ENCODE results near the gene SIRPA.

The SIRPA gene

DNA sequence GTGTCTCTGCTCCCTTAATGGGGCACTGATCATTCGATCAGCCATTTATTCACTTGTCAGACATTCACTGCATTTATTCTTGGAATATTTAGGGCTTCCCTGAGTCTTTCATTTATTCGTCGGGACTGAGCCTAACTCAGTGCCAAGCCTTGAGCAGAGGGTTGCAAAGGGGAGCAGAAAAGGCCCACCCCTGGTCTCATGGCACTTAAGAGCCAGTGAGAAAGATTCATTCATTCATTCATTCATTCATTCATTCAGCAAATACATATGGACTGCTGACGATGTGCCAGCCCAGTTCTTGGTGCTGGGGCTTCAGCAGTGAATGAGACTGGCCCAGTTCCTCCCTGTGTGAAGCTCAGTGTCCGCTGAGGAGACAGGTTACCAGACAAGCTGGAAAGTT lies 36.6 kb downstream of the SIRPA start:
- no peak for DNase-seq (ENCODE audit: low spot score)
- FAIRE-seq, result no peak

DNA sequence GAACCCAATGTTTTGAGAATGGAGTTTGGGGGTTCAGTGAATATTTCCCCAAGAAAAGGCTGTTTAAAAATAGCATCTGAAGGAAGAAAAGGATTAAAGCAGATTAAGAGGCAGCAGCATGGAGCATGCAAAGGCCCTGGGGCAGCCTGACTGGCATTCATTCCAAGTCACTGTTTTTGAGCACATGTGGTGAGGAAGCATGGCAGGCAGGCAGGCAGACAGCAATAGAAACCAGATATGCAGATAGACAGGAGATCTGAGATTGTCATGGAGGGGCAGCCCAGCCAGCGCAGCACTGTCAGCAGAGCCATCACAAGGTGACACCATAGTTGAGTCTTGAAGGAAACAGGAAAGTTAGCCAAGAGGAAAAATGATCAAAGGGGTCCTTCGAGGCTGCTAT lies 37.8 kb downstream of the SIRPA start:
- DNase-seq (ENCODE audit: low spot score), result no peak
- no peak for FAIRE-seq

DNA sequence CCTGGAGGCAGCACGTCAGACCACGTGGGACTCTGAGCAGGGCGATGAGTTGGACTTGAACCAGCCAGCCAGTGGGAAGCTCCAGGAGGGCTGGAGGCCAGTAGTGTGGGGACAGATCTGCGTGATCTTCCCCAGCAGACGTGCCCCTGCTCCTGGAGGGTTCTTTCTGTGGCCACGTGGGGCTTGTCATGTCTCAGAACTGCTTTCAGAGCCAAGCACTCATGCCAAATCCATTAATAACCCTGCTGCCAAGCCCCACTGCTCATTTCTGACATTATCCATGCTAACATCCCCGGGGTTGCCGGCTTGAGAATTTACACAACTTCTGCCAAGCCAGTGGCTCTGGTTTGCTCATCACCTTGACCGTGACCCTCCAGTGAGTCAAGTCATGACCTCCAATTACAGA lies 38.3 kb downstream of the SIRPA start:
- FAIRE-seq (peak; percentile 92), DNase-seq (ENCODE audit: low spot score) (peak; percentile 78)

DNA sequence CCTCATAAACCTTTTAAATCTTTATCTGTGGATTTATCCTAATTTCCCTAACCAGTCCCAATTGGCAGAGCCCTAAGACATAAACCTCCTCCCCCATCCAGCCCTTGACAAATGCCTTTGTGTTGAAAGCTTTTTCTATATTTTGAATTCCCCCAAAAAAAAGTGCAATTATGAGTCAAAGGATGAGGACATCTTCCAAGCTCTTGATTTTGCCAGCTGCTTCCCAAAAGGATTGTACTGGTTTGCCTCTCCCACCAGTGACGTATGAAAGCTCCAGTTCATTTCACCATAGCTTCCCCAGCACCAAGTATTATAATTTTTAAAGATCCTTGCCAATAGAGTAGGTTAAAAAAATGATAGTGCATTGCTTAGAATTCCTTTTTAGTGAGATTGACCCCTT lies 38.9 kb downstream of the SIRPA start:
- DNase-seq (ENCODE audit: low spot score), result no peak
- FAIRE-seq, result no peak

DNA sequence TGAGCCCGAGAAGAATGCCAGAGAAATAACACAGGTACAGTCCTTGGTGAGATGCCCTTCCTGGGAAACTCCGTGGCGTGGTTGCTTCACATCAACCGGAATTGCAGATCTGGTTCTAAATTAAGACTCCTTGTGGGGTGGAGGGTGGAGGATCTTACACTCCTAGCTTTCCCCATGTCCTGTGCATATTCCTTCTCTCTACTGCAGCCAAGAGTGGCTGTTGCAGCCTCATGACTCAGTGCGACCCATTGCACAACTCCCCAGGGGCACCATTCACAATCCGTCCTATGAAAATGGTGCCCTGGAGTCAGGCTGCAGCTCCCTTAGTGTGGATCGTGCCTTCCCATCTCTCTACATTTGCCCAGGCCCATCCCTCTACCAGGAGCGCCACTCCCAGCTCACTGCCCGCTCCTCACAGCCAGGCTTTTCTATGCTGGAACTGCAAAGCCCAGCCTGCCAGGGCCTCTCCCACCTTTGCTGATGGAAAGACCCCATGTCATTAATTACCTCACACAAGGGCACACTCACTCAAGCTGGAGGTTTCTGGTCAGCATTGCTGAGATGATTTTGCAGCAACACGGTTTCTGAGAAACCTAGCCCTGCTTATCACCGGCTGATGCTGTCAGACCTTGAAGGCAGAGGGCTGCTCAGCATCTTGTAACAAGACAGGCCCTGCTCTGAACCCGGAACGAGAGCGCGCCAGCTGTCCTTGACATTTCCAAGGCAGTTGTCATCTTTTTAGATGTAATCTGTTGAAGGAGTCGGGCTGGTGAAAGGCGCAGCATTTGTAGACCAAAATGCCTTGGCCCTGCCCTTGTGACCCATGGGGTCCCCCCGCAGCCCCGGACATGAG lies 39.7 kb downstream of the SIRPA start:
- DNase-seq (ENCODE audit: low spot score) (peak; percentile 9), FAIRE-seq (no peak)

DNA sequence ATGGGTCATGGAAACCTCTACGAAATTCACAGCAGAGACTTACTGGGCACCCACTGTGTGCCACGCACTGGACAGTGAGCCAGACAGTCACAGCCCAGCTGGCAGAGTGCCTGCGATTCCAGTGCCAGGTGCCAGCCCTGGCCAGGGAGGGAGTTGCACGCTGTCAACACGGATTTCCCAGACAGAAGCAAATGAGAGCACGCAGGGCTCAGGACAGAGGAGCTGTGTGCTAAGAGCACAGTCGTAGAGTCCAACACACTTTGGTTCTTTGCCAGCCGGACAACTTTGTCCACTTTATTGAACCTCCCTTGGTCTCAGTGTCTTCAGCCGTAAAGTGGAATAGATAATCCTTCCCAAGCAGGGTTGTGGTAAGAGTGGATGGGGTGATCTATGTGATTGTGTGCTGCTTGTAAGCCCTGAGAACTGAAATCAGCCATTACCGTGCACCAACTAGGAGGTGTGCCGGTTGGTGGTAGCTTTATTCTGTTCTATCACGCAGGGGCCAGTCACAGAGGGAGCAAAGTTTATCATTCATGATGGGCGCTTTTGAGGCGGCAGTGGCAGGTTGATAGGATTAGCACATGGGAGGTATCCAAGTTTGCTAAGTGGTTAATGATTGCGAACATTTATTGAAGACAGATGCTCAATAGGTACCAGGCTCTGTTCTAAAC lies 40.6 kb downstream of the SIRPA start:
- FAIRE-seq, result no peak
- DNase-seq (ENCODE audit: low spot score), result no peak

DNA sequence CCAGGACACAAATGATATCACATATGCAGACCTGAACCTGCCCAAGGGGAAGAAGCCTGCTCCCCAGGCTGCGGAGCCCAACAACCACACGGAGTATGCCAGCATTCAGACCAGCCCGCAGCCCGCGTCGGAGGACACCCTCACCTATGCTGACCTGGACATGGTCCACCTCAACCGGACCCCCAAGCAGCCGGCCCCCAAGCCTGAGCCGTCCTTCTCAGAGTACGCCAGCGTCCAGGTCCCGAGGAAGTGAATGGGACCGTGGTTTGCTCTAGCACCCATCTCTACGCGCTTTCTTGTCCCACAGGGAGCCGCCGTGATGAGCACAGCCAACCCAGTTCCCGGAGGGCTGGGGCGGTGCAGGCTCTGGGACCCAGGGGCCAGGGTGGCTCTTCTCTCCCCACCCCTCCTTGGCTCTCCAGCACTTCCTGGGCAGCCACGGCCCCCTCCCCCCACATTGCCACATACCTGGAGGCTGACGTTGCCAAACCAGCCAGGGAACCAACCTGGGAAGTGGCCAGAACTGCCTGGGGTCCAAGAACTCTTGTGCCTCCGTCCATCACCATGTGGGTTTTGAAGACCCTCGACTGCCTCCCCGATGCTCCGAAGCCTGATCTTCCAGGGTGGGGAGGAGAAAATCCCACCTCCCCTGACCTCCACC lies 42.2 kb downstream of the SIRPA start:
- FAIRE-seq (no peak), DNase-seq (ENCODE audit: low spot score) (no peak)

DNA sequence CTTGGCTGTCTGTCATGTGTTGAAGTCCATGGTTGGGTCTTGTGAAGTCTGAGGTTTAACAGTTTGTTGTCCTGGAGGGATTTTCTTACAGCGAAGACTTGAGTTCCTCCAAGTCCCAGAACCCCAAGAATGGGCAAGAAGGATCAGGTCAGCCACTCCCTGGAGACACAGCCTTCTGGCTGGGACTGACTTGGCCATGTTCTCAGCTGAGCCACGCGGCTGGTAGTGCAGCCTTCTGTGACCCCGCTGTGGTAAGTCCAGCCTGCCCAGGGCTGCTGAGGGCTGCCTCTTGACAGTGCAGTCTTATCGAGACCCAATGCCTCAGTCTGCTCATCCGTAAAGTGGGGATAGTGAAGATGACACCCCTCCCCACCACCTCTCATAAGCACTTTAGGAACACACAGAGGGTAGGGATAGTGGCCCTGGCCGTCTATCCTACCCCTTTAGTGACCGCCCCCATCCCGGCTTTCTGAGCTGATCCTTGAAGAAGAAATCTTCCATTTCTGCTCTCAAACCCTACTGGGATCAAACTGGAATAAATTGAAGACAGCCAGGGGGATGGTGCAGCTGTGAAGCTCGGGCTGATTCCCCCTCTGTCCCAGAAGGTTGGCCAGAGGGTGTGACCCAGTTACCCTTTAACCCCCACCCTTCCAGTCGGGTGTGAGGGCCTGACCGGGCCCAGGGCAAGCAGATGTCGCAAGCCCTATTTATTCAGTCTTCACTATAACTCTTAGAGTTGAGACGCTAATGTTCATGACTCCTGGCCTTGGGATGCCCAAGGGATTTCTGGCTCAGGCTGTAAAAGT lies 43.5 kb downstream of the SIRPA start:
- DNase-seq (ENCODE audit: low spot score) (no peak), FAIRE-seq (no peak)

DNA sequence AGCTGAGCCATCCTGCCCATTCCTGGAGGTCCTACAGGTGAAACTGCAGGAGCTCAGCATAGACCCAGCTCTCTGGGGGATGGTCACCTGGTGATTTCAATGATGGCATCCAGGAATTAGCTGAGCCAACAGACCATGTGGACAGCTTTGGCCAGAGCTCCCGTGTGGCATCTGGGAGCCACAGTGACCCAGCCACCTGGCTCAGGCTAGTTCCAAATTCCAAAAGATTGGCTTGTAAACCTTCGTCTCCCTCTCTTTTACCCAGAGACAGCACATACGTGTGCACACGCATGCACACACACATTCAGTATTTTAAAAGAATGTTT lies 44.0 kb downstream of the SIRPA start:
- DNase-seq (ENCODE audit: low spot score) (no peak), FAIRE-seq (no peak)

DNA sequence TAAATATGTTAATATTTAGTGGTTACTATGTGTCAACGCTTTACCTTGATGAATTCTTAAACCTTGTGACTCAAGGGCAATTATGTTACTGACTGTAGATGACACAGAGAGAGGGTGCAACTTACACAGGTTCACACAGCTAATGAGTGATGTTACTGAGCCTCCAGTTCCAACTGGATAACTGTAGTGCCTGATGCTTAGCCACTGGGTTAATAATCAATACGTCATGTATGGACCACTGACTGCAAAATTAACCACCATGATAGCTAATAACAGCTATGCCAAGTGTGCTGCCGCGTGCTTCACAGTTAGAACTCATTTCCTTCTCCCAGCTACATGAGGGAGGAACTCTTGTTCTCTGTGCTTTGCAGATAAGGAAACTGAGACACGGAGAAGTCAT lies 45.4 kb downstream of the SIRPA start:
- FAIRE-seq, result peak; percentile 81
- DNase-seq (ENCODE audit: low spot score), result peak; percentile 8

DNA sequence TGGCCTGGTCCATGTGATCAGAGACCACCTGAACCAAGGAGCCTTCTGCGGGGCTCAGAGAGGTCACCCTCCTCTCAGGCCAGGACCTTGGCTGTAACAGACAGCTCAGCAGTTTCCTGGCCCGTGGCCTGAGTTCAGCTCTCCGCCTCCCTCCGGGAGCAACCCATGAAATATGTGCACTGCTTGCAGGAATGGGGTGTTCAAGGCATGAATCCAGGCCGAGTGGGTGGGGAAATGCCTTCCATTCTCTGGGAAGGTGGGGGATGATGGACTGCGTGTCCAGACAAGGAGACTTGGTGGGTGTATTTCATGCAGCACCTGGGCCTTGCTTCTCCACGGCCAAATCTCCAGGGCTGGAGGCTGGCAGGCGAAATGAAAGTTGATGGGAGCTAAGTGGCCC lies 46.0 kb downstream of the SIRPA start:
- DNase-seq (ENCODE audit: low spot score) (no peak), FAIRE-seq (no peak)

DNA sequence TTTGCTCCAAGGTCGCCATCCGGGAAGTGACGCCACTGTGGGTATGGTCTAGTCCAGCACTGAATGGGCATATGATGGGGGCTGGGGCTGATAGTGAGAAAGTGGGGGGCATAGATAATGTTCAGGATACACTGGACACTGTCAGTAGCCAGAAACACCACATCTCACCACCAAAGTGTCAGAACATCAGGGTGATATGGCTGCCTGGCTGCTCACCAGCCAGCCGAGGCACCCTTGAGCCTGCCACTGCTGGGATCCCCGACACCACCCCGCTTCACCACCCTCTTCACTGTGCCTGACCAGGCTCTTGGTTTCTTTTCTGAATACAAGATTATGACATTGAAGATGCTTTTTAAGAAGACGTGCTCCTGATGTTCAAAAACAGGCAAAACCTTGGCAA lies 46.9 kb downstream of the SIRPA start:
- FAIRE-seq (no peak), DNase-seq (ENCODE audit: low spot score) (no peak)

DNA sequence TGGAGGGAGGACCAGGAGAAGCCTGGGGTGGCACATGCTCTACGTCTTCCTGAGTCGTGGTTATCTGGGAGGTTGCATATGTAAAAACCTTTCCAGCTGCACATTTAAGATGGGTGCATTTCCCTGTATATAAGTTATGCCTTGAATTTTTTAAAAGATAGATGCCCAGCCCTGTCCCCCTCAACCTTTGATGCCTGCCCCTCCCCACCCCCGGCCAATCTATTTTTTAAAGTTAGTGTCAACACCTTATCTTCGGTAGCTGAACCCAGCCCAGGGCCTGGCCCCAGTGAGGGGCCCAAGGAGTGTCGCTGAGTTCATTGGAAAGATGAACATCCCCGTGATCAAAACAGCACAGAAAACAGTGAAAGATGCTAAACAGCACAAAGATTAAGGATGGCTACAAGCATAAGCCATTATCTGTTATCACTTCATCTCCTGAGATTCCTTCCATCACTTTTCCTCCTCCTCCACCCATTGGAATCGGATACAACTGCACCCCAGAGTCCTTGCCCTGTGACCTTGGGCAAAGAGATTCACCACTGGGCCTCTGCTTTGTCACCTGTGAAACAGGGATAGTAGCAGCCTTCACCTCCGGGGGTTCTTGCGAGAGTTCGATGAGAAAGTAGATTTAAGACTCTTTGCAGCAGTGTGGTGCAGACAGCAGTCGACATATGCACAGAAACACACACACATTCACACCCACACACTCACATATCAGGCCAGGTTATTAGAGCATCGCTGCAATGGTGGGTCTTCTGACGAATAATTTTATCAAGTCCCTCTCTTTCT lies 47.5 kb downstream of the SIRPA start:
- DNase-seq (ENCODE audit: low spot score), result no peak
- FAIRE-seq, result no peak

DNA sequence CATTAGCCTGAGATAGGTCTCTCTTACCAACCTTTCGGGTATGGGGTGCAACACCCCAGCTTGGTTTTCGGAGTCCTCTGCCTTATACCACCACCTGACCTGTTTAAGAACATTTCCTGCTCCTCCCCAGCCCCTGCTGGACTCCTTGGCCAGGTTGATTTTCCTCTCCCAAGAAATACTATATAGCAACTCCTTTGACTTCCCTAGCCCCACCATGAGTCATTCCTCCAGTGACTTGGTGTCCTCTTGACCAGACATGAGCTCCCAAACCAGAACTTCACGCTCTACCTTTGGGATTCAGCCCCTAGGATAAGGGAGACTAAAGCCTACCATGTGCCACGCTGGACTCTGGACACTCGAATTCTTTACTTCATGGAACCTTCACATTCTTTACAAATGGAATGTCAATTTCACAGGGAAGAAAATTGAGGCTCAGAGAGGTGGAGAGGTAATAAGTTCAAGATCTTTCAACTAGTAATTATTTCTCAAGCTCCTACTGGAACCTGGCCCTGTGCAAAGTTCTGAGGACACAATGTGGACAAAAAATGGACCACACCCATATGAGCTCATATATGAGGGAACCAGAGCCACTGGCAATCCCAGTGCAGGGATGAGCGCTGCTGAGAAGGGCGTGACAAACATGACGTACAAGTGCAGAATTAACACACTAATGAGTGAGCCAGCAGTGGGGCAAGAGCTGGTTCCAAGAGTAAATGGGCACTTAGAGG lies 48.2 kb downstream of the SIRPA start:
- no peak for FAIRE-seq
- DNase-seq (ENCODE audit: low spot score), result no peak

DNA sequence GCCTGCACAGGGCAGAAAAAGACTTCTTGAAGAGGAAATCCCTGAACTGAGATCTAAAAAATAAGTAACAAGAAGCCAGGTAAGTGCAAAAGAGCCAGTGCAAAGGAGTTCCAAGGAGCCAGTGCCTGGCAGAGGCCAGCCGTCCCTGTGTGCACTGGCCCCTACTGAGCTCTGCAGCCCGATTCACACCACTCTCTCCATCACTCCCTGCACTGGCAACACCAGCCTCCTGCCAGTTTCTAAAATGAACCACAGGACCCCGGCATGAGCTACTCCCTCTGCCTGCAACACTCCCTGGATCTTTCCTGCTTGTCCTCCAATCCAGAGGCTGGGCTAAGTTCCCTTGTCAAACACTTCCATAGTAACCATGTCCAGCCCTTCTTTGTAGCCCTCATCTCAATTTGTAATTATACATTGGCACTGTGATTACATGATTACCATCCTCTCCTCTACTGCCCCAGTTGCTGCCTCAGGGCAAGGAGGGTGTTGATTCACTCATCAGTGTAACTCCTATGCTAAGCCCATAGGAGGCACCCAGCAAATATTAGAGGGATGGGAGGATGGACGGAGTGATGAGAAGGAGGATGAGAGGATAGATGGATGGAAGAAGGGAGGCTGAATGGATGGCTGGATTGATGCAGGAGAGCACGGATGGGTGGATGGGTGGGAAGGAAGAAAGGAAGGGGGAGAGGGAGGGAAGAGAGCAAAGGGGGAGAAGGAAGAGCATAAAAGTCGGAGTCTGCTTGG lies 49.3 kb downstream of the SIRPA start:
- FAIRE-seq, result no peak
- no peak for DNase-seq (ENCODE audit: low spot score)

DNA sequence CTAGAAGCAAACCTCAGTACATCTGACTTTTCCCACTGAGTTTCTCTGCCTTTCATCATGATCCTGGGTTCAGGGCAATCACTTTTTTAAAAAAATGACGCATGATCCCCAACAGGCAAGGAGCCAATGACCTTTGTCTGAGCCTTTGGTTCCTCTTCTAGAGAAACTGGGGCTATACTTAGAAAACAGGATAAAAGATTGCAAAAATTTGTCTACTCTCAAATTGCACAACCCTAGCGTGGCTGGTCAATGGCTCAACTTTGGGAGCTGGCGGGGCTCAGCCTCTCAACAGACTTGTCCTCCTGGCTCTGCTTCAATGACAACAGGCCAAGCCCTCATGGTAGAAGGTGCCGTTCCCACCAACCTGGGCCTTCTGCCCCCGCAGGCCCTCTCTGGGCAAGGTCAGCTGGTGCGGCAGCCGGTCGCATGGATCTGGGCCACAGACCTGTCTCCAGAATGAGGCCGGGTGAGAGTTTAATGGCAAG lies 50.0 kb downstream of the SIRPA start:
- no peak for DNase-seq (ENCODE audit: low spot score)
- FAIRE-seq, result no peak

DNA sequence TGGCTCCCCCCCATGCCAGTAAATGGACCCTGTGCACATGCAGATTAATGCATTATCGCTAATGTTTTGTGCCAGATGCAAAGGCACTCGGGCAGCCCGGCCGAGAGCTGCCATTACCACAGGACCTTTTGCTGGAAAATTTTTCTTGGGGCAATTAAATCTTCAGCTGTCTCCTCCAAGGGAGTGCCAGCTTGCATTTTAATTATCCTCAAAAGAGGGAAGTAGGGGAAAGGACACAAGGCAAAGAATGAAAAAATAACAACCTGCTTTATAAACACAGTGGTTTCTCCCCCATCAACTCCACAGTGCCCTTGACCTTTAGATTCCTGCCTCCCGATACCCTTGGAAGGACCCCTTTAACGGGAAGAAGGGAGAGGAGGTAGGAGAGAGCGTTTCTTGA lies 50.5 kb downstream of the SIRPA start:
- no peak for DNase-seq (ENCODE audit: low spot score)

DNA sequence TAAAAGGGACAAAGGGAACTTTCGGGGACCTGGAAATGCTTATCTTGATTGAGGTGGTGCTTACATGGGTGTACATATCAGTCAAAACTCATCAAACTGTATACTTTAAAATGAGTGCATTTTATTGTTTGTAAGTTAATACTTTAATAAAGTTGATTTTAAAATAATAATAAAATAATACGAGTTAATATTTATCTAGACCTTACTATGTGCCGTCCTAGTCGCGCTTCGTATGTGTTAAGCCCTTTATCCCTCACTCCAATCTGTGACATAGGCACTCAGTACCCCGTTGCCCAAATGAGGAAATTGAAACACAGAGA lies 51.2 kb downstream of the SIRPA start:
- FAIRE-seq, result no peak
- DNase-seq (ENCODE audit: low spot score), result no peak

More for the DNA sequence above, 50.5 kb downstream of the SIRPA start:
- FAIRE-seq, result no peak

DNA sequence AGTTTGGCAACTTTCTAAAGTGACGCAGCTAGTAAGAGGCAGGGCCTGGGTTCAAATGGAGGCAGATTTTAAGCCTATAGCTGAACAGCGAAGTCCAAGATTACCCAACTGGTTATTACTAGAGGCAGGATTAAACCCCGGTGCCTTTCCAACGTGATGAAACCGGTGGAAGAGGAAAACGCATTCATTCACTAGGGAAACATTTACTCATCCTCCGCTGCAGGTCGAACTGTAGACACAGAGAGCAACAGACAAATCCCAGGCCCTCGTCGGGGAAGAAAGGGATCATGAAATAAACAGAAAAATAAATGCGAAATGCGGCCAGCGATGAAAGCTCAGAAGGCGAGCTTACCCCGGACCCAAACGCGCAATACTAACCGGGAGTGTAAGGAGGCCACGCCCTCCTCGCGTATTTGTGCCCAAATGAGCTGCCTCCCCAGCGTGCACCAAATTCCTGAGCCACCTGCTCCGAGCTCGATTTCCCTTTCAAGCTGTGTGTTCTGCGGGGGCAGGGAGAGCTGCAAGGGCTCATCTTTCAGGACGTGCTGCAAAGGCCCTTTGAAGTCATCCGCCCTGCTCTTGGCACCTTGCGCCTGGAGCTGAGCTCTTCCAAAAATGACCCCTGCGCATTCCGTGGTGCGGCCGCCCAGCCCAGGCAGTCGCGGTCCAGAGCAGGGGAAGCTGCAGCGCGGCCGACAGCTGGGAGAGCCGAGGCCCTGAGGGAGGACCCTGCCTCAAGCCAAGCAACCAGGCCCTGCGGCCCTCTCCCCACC lies 51.7 kb downstream of the SIRPA start:
- DNase-seq (ENCODE audit: low spot score) (no peak), FAIRE-seq (no peak)

Measured in RCC 7860 (cell line).